Measurements from ENCODE around the gene NSF. TPM values are rescaled to one million over a fixed set of nuclear protein-coding genes. Genes with fewer than 3 reads are reported as not detected.

Gene NSF
- total RNA-seq, 1 donor from 2014 or later = 41.8 TPM

DNA sequence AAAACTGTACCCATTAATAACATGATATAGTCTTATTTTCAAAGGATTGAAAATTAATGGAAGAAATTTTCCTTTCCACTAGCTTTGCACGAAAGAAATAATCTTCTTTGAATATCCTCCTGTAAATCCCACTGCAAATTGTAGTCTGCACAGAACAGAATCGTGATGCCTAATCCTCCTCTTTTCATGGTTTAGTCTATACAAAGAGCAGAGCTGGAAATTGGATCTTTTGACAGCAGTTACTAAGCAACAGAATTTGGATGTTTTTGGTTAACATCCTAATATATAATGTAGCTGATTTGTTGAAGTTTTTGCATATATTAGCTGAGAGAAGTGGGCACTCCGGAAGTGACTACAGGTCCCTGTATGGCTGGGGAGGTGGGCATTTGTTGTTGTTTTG lies 129.4 kb downstream of the NSF start:
- no peak for ATAC-seq

DNA sequence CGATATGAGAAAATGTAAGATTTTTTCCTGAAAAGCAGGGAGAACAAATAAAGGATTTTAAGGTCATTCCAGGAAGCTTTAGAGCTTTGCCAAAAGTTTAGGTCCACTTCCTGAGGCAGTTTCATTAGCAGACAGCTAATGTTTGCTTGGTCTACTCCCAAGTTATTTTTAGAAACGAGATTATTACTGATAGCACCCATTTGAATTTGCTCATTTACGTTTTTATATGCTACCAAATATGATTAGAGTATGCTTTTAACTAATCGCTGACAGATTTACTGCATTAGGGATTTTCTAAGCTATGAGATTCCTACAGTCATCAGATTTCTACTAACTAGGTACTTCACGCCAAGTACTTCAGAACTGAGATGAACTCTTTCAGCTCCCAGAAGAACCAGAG lies 129.9 kb downstream of the NSF start:
- no peak for ATAC-seq

DNA sequence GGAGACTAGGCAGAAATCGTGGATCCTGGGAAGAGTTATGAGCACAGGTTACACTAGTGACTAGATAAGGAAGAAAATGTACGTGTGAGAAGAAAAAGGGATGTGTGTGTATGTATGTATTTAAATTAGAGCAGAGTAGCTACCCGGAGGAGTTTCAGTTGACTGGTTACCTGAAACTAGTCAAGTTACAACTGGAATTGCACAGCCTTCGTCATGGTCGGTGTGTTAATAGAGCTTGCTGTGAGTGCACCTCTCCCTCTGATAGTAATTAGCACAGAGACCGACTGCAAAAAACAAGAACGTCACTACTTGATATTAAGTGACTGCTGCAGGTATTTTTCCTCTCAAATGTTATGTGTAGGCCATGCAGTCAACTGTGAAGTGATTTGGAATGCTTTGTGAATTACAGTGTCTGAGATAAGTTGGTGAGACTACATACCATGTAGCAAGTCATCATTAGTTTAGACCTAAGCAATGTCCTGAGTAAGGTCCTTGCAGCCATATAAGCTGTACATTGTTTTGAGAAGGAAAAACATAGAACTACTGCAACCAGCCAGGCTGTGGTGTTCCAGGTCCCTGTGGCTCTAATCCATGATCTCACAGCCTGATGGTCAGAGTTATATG lies 132.3 kb downstream of the NSF start:
- peak; percentile 90 for ATAC-seq

DNA sequence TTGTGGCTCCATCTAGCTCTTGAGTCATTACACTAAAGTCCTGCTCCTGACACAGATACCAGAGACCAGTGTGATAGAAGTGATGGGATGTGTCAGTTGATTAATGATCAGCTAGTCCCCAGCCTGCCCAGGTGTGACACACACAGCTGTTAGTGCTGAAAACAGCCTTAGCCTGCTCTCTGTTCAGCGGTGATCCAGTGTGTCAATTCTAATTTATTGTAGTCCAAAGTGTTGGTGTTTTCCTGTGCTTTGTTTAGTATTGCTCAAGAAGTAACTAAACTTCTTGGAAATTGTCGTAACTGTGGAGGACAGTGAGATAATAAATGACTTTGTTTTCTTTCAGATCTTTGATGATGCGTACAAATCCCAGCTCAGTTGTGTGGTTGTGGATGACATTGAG lies 135.7 kb downstream of the NSF start:
- ATAC-seq = peak; percentile 30

DNA sequence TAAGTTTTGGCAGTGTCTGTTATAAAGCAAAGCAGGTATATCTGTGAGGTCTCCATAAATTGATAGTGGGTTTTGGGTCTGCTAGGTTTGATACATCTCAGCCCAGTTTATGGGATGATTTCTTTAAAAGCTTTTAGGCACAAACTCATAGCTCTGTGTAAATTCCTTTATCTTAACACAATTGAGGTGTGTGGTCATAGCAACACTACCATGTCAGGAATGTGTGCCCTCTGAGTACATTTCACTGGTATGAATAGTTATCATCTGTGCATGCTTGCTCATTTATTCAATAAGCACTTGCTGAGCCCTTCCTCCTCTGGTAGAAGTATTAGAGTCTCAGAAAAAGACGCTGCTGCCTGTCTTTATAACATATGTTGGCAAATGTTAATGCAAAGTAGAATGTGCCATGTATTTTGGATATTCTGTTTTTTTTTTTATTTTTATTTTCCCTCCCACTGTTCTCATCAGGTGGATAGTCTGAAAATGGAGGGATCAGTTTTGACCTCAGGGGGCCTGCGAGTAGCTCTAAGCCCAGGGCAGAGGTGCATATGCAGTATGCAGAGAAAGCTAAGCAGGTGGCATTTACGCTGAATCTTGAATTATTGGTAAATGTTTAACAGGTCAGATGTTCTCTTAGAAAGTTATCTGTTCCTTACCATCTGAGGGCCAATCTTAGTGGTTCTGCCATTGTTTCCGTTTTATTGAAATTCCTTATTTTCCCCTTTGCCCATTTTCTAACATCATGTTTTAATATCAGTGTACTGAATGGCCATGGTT lies 137.3 kb downstream of the NSF start:
- ATAC-seq = no peak

DNA sequence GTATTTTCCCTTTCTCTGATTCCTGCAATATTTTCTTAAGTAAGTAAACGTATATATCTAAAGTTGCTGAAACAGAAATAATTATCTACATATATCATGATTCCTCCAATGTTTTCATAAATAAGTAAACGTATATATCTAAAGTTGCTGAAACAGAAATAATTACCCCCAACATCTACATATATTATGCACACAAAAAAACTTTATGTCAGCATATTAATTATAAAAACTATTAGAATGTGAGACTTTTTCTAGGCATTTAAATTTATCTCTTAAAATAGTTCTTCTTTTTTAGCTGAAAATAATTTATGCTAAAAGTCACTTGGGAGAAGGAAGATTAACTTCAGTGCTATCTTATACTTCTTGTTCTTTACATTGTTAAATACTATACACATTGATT lies 139.6 kb downstream of the NSF start:
- ATAC-seq = no peak

GRCh38 chr17:46730679-46731078 lies 140.2 kb downstream of the NSF start:
- peak; percentile 46 for ATAC-seq

DNA sequence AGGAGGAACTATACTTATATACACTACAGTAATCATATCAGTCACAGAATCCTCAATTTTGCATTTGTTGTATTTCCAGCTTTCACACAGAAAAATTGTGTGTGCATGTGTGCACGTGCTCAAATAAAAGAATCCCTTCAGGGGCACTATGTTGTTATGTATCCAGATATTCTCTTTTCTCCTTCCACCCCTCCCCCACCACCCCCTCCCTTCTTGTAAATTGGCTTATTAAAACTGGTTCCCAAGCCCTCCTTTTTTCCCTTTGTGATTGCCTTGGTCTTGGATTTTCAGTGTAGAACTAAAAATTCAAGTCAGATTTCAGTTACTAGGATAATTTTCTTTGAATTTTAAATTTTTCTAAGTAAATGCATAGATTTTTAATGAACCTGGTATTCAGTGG lies 141.7 kb downstream of the NSF start:
- ATAC-seq = no peak

GRCh38 chr17:46732754-46733398 lies 142.4 kb downstream of the NSF start:
- no peak for ATAC-seq

DNA sequence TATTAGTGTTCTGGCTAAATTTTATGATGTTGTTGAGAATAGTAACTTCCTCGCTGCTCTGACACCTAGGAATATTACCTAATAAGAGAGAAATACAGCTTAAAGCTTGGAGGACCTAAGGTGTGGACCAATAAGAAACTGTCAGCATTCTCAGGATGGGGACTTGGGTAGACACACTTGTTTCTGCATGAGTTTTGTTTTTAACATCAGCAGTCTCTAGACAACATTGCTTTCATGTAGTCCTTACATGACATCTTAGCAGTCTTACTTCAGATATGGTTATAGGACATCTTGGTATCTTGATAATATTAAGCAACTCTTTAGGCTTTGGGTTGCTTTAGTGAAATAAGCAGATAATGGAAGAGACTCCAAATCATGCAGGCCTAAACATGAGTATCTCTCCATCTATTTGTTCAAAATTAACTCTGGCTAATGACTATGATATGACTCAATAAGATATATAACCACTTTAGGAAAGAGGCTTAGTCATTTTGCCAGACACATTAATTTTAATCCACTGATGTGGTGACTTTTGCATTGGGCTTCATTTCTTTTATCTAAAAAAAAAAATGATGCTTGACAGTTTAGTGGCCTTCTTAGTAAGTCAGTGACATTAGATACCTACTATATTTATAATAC lies 143.5 kb downstream of the NSF start:
- ATAC-seq = peak; percentile 83

DNA sequence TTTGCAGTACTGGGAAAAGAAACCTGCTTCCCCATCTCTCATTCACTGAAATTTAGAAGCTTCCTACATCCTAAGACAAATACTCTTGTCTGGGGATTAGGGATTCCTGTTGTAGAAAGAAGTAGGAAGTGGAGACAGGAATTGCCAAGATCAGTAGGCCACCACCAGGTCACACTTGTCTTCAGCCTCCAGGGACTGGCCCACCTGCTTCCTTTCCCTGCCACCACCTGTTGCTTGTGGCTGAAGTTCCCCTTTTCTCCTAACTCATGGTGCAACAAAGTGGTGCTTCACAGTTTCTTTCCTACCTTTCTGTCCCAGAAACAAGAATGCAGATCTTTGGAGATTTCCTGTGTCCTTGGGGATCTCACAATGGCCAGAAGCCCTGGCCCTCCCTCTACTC lies 145.6 kb downstream of the NSF start:
- ATAC-seq = no peak

DNA sequence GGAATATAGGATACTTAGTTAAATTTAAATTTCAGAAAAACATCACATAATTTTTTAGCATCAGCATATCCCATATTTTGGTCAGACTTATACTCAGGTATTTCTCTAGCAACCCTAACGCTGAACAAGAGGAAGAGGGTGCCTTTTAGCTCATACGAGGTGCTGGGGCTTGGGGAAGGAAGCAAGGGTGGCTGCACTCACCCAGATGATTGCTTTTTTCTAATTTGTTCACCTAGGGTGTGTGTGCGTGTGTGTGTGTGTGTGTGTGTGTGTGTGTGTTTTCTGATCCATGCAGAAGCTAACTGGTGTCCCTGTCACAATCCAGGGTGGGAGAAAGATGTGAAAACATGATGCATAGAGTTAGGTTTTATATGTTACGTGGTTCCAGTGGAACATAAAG lies 146.9 kb downstream of the NSF start:
- no peak for ATAC-seq

GRCh38 chr17:46738544-46738943 lies 148.1 kb downstream of the NSF start:
- no peak for ATAC-seq

DNA sequence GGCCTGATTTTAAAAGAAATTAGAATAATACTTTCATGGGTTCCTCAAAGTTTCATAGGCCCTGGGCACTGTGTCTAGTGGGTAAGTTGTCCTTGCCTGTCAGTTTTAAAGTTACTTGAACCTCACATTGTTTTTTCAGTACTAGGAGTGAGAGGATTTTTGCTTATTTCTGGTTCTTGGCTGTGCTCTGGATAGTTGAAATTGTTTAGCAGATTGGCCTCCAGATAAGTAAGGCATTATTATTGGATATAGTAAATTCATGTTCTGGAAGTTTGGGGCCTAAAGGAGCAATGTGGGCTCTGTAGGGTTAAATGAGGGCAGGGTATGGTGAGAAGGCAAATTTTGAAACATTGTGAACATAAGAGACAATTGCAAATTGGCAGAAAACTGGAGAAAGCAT lies 149.5 kb downstream of the NSF start:
- no peak for ATAC-seq

- ATAC-seq = no peak
These were observed 150.8 kb downstream of the NSF start for GRCh38 chr17:46741122-46741730.

DNA sequence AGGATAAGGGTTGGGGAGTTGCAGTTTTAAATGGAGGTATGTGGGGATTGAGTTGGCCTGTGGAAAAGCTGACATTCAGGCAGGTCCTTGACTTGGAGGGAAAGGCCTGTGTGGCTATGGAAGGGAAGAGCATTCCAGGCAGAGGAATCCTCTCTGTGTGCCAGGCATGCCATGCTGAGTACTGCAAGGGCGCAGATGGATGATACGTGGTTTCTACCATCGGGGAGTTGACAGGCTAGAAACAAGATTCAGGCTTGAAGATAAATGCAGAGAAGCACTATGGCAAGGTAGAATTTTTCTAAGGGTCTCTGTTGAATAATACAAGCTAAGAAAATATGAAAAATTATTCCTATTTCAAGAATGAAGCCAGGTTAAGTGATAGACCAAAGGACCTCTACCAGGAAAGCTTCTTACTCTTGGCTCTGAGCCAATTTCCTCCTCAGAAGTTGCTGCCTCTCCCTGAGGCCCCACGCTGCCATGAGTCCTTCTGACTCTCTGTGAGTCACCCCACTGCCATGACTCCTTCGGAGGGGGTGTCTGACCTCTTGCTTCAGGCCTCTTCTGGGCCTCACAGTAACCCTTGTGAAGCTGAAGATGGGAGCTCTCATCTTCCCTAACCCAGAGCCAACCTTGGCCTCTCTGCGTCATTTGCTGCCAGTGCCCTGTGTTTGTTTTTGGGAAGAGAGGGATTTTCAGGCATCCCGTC lies 152.2 kb downstream of the NSF start:
- peak; percentile 99 for ATAC-seq

- ATAC-seq = no peak
These were observed 154.0 kb downstream of the NSF start for GRCh38 chr17:46744441-46744840.

- ATAC-seq = no peak
These were observed 154.9 kb downstream of the NSF start for GRCh38 chr17:46745376-46745775.

- peak; percentile 58 for ATAC-seq
These were observed 161.0 kb downstream of the NSF start for GRCh38 chr17:46751425-46751824.

- ATAC-seq = peak; percentile 65
These were observed 163.3 kb downstream of the NSF start for GRCh38 chr17:46753776-46754175.

GRCh38 chr17:46756081-46756735 lies 165.7 kb downstream of the NSF start:
- no peak for ATAC-seq

- ATAC-seq = no peak
These were observed 166.4 kb downstream of the NSF start for GRCh38 chr17:46756861-46757260.
